ENCODE data around the gene LRMDA.

The LRMDA gene

GRCh38 chr10:75858339-75858738, 426.9 kb downstream of the LRMDA start:
- Histone ChIP-seq H3K9ac (ENCODE audit: low read depth, low read length) (no peak overlapping the region), H3K4me3 (ENCODE audit: low read depth in 1 of 2, low read length in 2 of 2) (no peak overlapping the region), H3K27ac (ENCODE audit: low read length) (no peak overlapping the region), H3K36me3 (ENCODE audit: insufficient read depth, low read length) (no peaks in the 10 kb centered on the region), H2AFZ (ENCODE audit: low read depth, low read length) (no peak overlapping the region), H3K4me1 (ENCODE audit: insufficient read depth, low read length) (no peaks in the 10 kb centered on the region), H3K27me3 (ENCODE audit: insufficient read depth, low read length, poor library complexity) (peaks cover 2% of the 10 kb centered on the region), H4K20me1 (ENCODE audit: insufficient read depth, low read length) (no peaks in the 10 kb centered on the region), H3K79me2 (ENCODE audit: insufficient read depth, low read length) (no peaks in the 10 kb centered on the region), H3K4me2 (ENCODE audit: insufficient read depth, low read length) (no peak overlapping the region), H3K9me3 (ENCODE audit: insufficient read depth, low read length, severe bottlenecking) (no peaks in the 10 kb centered on the region)
- TF ChIP-seq, protein P1, sequence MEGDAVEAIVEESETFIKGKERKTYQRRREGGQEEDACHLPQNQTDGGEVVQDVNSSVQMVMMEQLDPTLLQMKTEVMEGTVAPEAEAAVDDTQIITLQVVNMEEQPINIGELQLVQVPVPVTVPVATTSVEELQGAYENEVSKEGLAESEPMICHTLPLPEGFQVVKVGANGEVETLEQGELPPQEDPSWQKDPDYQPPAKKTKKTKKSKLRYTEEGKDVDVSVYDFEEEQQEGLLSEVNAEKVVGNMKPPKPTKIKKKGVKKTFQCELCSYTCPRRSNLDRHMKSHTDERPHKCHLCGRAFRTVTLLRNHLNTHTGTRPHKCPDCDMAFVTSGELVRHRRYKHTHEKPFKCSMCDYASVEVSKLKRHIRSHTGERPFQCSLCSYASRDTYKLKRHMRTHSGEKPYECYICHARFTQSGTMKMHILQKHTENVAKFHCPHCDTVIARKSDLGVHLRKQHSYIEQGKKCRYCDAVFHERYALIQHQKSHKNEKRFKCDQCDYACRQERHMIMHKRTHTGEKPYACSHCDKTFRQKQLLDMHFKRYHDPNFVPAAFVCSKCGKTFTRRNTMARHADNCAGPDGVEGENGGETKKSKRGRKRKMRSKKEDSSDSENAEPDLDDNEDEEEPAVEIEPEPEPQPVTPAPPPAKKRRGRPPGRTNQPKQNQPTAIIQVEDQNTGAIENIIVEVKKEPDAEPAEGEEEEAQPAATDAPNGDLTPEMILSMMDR (IDR thresholded peaks at IDR 0.05; ENCODE audit: borderline replicate concordance, extremely low read depth, low read length, poor library complexity, severe bottlenecking), result no peak
- no peak for TF ChIP-seq EZH2 (IDR thresholded peaks at IDR 0.05; ENCODE audit: borderline replicate concordance, low read depth, low read length, severe bottlenecking)
- DNase-seq (no peak), ATAC-seq (ENCODE audit: insufficient read depth, low read depth) (no peak)

DNA sequence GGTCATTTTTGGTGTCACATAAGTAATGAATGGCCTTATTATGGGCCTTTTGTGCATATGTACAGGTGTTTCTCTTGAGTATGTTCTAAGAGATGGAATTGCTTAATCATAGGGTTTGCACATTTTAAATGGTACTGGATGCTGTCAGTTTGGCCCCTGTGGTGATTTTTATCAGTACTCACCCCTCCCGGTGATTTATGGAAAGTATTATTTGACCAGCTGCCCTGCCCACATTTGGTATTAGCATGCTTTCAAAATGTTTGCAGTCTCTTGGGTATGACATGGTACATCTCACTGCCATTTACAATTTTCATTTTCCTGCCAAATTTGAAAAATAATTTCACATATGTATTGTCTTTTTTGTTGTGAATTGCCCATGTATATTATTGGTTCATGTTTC, 427.7 kb downstream of the LRMDA start:
- H2AFZ ChIP-seq (ENCODE audit: low read depth, low read length), result no peak overlapping the region
- H3K4me2 ChIP-seq (ENCODE audit: insufficient read depth, low read length), result no peak overlapping the region
- H3K9ac ChIP-seq (ENCODE audit: low read depth, low read length), result no peak overlapping the region
- H3K27me3 ChIP-seq (ENCODE audit: insufficient read depth, low read length, poor library complexity), result peaks cover 2% of the 10 kb centered on the region
- no peaks in the 10 kb centered on the region for H3K36me3 ChIP-seq (ENCODE audit: insufficient read depth, low read length)
- no peaks in the 10 kb centered on the region for H3K9me3 ChIP-seq (ENCODE audit: insufficient read depth, low read length, severe bottlenecking)
- no peak overlapping the region for H3K4me3 ChIP-seq (ENCODE audit: low read depth in 1 of 2, low read length in 2 of 2)
- H4K20me1 ChIP-seq (ENCODE audit: insufficient read depth, low read length), result no peaks in the 10 kb centered on the region
- H3K79me2 ChIP-seq (ENCODE audit: insufficient read depth, low read length), result no peaks in the 10 kb centered on the region
- DNase-seq (no peak), ATAC-seq (ENCODE audit: insufficient read depth, low read depth) (no peak)
- H3K27ac ChIP-seq (ENCODE audit: low read length), result no peak overlapping the region
- H3K4me1 ChIP-seq (ENCODE audit: insufficient read depth, low read length), result no peaks in the 10 kb centered on the region
- TF ChIP-seq, protein P1 (IDR thresholded peaks at IDR 0.05; ENCODE audit: borderline replicate concordance, extremely low read depth, low read length, poor library complexity, severe bottlenecking), result no peak

DNA sequence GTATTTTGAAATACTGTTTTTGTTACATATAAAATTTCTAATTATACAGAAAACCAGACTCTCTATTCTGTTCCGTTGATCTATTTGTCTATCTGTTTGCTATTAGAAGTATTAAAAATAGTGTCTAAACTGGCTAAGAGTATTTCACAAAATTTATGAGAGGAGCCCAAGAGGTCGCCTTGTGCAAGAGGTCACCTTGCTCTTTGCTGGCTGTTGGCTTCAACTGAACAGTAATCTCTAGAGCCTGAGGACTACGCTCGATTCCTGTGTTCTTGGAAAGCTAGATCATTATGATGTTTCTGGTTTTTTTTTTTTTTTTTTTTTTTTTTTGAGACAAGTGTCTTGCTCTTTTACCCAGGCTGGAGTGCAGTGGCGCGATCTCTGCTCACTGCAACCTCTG, 428.6 kb downstream of the LRMDA start:
- no peak overlapping the region for H3K4me2 ChIP-seq (ENCODE audit: insufficient read depth, low read length)
- no peak overlapping the region for H2AFZ ChIP-seq (ENCODE audit: low read depth, low read length)
- ATAC-seq (ENCODE audit: insufficient read depth, low read depth), result no peak
- H3K4me1 ChIP-seq (ENCODE audit: insufficient read depth, low read length), result no peaks in the 10 kb centered on the region
- no peak for DNase-seq
- no peaks in the 10 kb centered on the region for H3K36me3 ChIP-seq (ENCODE audit: insufficient read depth, low read length)
- no peaks in the 10 kb centered on the region for H3K9me3 ChIP-seq (ENCODE audit: insufficient read depth, low read length, severe bottlenecking)
- H3K9ac ChIP-seq (ENCODE audit: low read depth, low read length), result no peak overlapping the region
- no peaks in the 10 kb centered on the region for H4K20me1 ChIP-seq (ENCODE audit: insufficient read depth, low read length)
- TF ChIP-seq, protein P1 (IDR thresholded peaks at IDR 0.05; ENCODE audit: borderline replicate concordance, extremely low read depth, low read length, poor library complexity, severe bottlenecking), result no peak
- TF ChIP-seq EZH2 (IDR thresholded peaks at IDR 0.05; ENCODE audit: borderline replicate concordance, low read depth, low read length, severe bottlenecking), result no peak
- no peaks in the 10 kb centered on the region for H3K79me2 ChIP-seq (ENCODE audit: insufficient read depth, low read length)
- no peak overlapping the region for H3K4me3 ChIP-seq (ENCODE audit: low read depth in 1 of 2, low read length in 2 of 2)
- H3K27ac ChIP-seq (ENCODE audit: low read length), result no peak overlapping the region
- H3K27me3 ChIP-seq (ENCODE audit: insufficient read depth, low read length, poor library complexity), result peaks cover 2% of the 10 kb centered on the region

DNA sequence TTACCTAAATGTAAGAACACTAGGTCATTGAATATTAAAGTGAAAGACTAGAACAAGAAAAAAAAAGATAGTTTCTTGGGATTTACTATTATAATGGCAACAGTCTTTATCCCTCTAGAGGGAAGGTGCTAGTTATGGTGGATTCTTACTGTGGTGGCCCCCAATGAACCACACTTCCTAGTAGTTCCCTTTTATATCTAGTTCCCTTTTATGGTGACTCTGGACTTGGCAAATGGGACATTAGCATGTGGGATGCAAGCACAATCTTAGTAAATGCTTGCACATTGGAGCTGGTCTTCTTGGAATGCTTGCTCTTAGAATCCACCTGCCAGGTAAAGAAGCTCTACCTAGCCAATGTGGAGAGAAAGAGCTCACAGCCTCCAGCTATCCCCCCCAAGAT, 430.2 kb downstream of the LRMDA start:
- no peaks in the 10 kb centered on the region for H3K9me3 ChIP-seq (ENCODE audit: insufficient read depth, low read length, severe bottlenecking)
- no peak for TF ChIP-seq EZH2 (IDR thresholded peaks at IDR 0.05; ENCODE audit: borderline replicate concordance, low read depth, low read length, severe bottlenecking)
- TF ChIP-seq, protein P1 (IDR thresholded peaks at IDR 0.05; ENCODE audit: borderline replicate concordance, extremely low read depth, low read length, poor library complexity, severe bottlenecking), result no peak
- DNase-seq, result no peak
- no peaks in the 10 kb centered on the region for H3K36me3 ChIP-seq (ENCODE audit: insufficient read depth, low read length)
- H3K4me1 ChIP-seq (ENCODE audit: insufficient read depth, low read length), result no peaks in the 10 kb centered on the region
- H3K27me3 ChIP-seq (ENCODE audit: insufficient read depth, low read length, poor library complexity), result peaks cover 2% of the 10 kb centered on the region
- no peak for ATAC-seq (ENCODE audit: insufficient read depth, low read depth)
- no peaks in the 10 kb centered on the region for H4K20me1 ChIP-seq (ENCODE audit: insufficient read depth, low read length)
- no peak overlapping the region for H3K4me2 ChIP-seq (ENCODE audit: insufficient read depth, low read length)
- no peak overlapping the region for H3K4me3 ChIP-seq (ENCODE audit: low read depth in 1 of 2, low read length in 2 of 2)
- no peak overlapping the region for H3K9ac ChIP-seq (ENCODE audit: low read depth, low read length)
- no peak overlapping the region for H2AFZ ChIP-seq (ENCODE audit: low read depth, low read length)
- H3K79me2 ChIP-seq (ENCODE audit: insufficient read depth, low read length), result no peaks in the 10 kb centered on the region
- no peak overlapping the region for H3K27ac ChIP-seq (ENCODE audit: low read length)

Measured in DND-41 (cell line).